ENCODE results near the gene SHISAL1.
A peak's percentile ranks its signal among the peaks of the same experiment; 100 is the strongest.

Gene SHISAL1

GRCh38 chr22:44359496-44360110, 46.9 kb upstream of the SHISAL1 start:
- no peak overlapping the region for H3K4me3 ChIP-seq (ENCODE audit: insufficient read depth in 1 of 2, low read depth in 1 of 2, low read length in 2 of 2)
- no peak overlapping the region for H3K4ac ChIP-seq (ENCODE audit: low read depth in 1 of 2, low read length in 2 of 2)
- H3K36me3 ChIP-seq (ENCODE audit: control insufficient read depth in 1 of 2, insufficient read depth in 2 of 2, low read depth in 1 of 2, low read length in 2 of 2): no peaks in the 10 kb centered on the region
- no peak for DNase-seq
- H3K4me1 ChIP-seq (ENCODE audit: control insufficient read depth, insufficient read depth, low read depth, low read length): peaks cover 5% of the 10 kb centered on the region
- no peak overlapping the region for H3K9ac ChIP-seq (ENCODE audit: low read length)
- H2BK5ac ChIP-seq (ENCODE audit: low read depth, low read length, poor library complexity, severe bottlenecking): no peak overlapping the region
- no peak overlapping the region for H2AK5ac ChIP-seq (ENCODE audit: low read length, severe bottlenecking)
- H3K79me1 ChIP-seq (replicated peaks; ENCODE audit: low read length, poor library complexity, severe bottlenecking): no peaks in the 10 kb centered on the region
- H2BK12ac ChIP-seq (ENCODE audit: low read length in 2 of 2): no peak overlapping the region
- H4K91ac ChIP-seq (ENCODE audit: low read length): no peak overlapping the region
- no peak overlapping the region for H3K4me2 ChIP-seq (ENCODE audit: low read length, poor library complexity, severe bottlenecking)
- no peak overlapping the region for H3K27ac ChIP-seq (ENCODE audit: low read length, poor library complexity, severe bottlenecking)
- no peaks in the 10 kb centered on the region for H3K9me3 ChIP-seq (ENCODE audit: control insufficient read depth, low read length)
- no peak overlapping the region for H3K18ac ChIP-seq (ENCODE audit: low read depth in 1 of 2, low read length in 2 of 2)
- no peak overlapping the region for H2BK120ac ChIP-seq (ENCODE audit: low read depth, low read length)
- no peak overlapping the region for H2BK15ac ChIP-seq (ENCODE audit: low read depth, poor library complexity, severe bottlenecking)
- no peak overlapping the region for H2AFZ ChIP-seq (ENCODE audit: low read depth, low read length)
- no peak overlapping the region for H3K23ac ChIP-seq (ENCODE audit: low read length in 2 of 2)
- 91% methylated on average over 10 of the region's 13 CpGs for WGBS
- H3K27me3 ChIP-seq (ENCODE audit: control insufficient read depth in 1 of 2, insufficient read depth in 1 of 2, low read length in 2 of 2): peaks cover 0 to 44% of the 10 kb centered on the region in 2 experiments
- H3K14ac ChIP-seq (ENCODE audit: low read length in 2 of 2): no peak overlapping the region
- H4K8ac ChIP-seq (ENCODE audit: low read length): no peak overlapping the region

DNA sequence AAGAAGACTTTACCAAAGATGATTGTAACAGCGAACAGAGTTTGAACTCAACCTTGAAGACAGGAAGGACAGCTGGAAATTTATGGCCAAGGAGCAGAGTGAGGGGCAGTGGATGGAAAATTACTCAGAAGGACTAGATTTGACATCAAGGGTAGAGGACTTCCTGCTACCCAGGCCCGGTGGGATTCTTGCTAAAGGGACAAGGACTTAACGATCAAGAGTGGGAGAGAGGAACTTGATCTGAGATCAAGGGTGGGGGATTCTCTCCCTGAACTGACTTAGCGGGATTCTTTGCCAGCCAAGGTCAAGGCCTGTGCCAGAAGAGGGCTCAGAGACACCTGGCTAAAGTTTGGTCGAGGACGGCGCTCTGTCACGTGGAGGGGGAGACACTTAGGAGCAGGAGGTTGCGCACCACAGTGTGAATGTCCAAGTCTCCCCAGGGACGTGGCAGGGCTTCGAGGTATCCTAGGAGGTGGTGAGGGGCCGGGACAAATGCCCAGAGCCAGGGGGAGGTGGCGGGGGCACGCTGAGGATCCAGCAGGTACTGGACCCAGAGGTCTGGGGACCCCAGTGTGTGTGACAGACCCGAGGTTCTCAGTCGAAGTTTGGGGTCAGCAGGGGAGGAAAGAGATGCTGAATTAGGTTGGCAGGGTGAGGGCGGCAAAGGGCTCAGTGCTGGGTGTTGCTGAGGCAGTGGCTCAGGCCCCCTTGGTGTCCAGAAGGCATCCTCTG, 46.1 kb upstream of the SHISAL1 start:
- H3K27ac ChIP-seq (ENCODE audit: low read length, poor library complexity, severe bottlenecking): no peak overlapping the region

DNA sequence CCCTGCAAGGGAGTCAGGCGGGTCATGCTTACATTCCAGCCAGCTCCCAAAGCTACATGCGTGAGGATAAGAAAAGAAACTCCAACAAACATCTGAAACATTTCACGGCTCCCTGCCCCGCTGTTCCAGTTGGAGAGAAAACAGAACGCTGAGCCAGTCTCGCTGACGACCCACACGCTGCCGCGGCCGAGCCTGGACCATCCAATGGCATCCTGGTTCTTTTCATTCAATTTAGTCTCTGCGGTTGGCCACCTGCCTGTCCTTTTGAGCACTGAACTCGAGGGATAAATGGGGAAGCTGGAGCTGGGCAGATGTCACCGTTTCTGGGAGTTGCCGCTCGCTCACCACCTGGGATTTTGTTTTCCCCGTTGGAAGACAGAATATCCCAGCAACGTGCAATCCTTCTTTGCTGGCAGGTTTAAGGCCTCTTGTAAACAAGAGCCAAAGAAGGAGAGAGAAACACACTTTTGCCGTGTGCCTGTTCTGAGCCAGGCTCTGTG, 45.3 kb upstream of the SHISAL1 start:
- Histone ChIP-seq H2AK5ac (ENCODE audit: low read length, severe bottlenecking) (no peak overlapping the region), H4K8ac (ENCODE audit: low read length) (no peak overlapping the region), H4K91ac (ENCODE audit: low read length) (no peak overlapping the region), H3K79me1 (replicated peaks; ENCODE audit: low read length, poor library complexity, severe bottlenecking) (no peaks in the 10 kb centered on the region), H3K9me3 (ENCODE audit: control insufficient read depth, low read length) (no peaks in the 10 kb centered on the region), H2BK12ac (ENCODE audit: low read length in 2 of 2) (no peak overlapping the region), H3K4me1 (ENCODE audit: control insufficient read depth, insufficient read depth, low read depth, low read length) (peaks cover 2% of the 10 kb centered on the region), H3K9ac (ENCODE audit: low read length) (no peak overlapping the region), H3K14ac (ENCODE audit: low read length in 2 of 2) (no peak overlapping the region), H2BK120ac (ENCODE audit: low read depth, low read length) (no peak overlapping the region), H3K27ac (ENCODE audit: low read length, poor library complexity, severe bottlenecking) (no peak overlapping the region), H3K27me3 (ENCODE audit: control insufficient read depth in 1 of 2, insufficient read depth in 1 of 2, low read length in 2 of 2) (peaks cover 6 to 47% of the 10 kb centered on the region in 2 experiments), H3K23ac (ENCODE audit: low read length in 2 of 2) (no peak overlapping the region), H3K18ac (ENCODE audit: low read depth in 1 of 2, low read length in 2 of 2) (peak overlapping the region in 1 of 2 experiments; percentile 21), H3K4me3 (ENCODE audit: insufficient read depth in 1 of 2, low read depth in 1 of 2, low read length in 2 of 2) (no peak overlapping the region), H3K36me3 (ENCODE audit: control insufficient read depth in 1 of 2, insufficient read depth in 2 of 2, low read depth in 1 of 2, low read length in 2 of 2) (no peaks in the 10 kb centered on the region), H2BK5ac (ENCODE audit: low read depth, low read length, poor library complexity, severe bottlenecking) (no peak overlapping the region), H2BK15ac (ENCODE audit: low read depth, poor library complexity, severe bottlenecking) (no peak overlapping the region), H3K4me2 (ENCODE audit: low read length, poor library complexity, severe bottlenecking) (no peak overlapping the region), H3K4ac (ENCODE audit: low read depth in 1 of 2, low read length in 2 of 2) (no peak overlapping the region), H2AFZ (ENCODE audit: low read depth, low read length) (no peak overlapping the region)
- 59% methylated on average over 19 of the region's 19 CpGs for WGBS
- peak; percentile 59 for DNase-seq

More for the DNA sequence above, 46.1 kb upstream of the SHISAL1 start:
- no peak overlapping the region for H2BK120ac ChIP-seq (ENCODE audit: low read depth, low read length)
- H3K27me3 ChIP-seq (ENCODE audit: control insufficient read depth in 1 of 2, insufficient read depth in 1 of 2, low read length in 2 of 2): peaks cover 0 to 47% of the 10 kb centered on the region in 2 experiments
- no peak overlapping the region for H2BK5ac ChIP-seq (ENCODE audit: low read depth, low read length, poor library complexity, severe bottlenecking)
- H3K14ac ChIP-seq (ENCODE audit: low read length in 2 of 2): no peak overlapping the region
- no peak for DNase-seq
- no peaks in the 10 kb centered on the region for H3K9me3 ChIP-seq (ENCODE audit: control insufficient read depth, low read length)
- no peak overlapping the region for H3K4me2 ChIP-seq (ENCODE audit: low read length, poor library complexity, severe bottlenecking)
- no peak overlapping the region for H2BK12ac ChIP-seq (ENCODE audit: low read length in 2 of 2)
- no peak overlapping the region for H4K91ac ChIP-seq (ENCODE audit: low read length)
- no peak overlapping the region for H4K8ac ChIP-seq (ENCODE audit: low read length)
- no peaks in the 10 kb centered on the region for H3K36me3 ChIP-seq (ENCODE audit: control insufficient read depth in 1 of 2, insufficient read depth in 2 of 2, low read depth in 1 of 2, low read length in 2 of 2)
- no peak overlapping the region for H2BK15ac ChIP-seq (ENCODE audit: low read depth, poor library complexity, severe bottlenecking)
- H2AK5ac ChIP-seq (ENCODE audit: low read length, severe bottlenecking): no peak overlapping the region
- no peaks in the 10 kb centered on the region for H3K79me1 ChIP-seq (replicated peaks; ENCODE audit: low read length, poor library complexity, severe bottlenecking)
- WGBS: 69% methylated on average over 17 of the region's 17 CpGs
- H3K9ac ChIP-seq (ENCODE audit: low read length): no peak overlapping the region
- no peak overlapping the region for H3K4me3 ChIP-seq (ENCODE audit: insufficient read depth in 1 of 2, low read depth in 1 of 2, low read length in 2 of 2)
- H3K23ac ChIP-seq (ENCODE audit: low read length in 2 of 2): no peak overlapping the region
- H2AFZ ChIP-seq (ENCODE audit: low read depth, low read length): no peak overlapping the region
- H3K4ac ChIP-seq (ENCODE audit: low read depth in 1 of 2, low read length in 2 of 2): no peak overlapping the region
- H3K18ac ChIP-seq (ENCODE audit: low read depth in 1 of 2, low read length in 2 of 2): no peak overlapping the region
- peaks cover 5% of the 10 kb centered on the region for H3K4me1 ChIP-seq (ENCODE audit: control insufficient read depth, insufficient read depth, low read depth, low read length)

GRCh38 chr22:44357296-44357965, 44.7 kb upstream of the SHISAL1 start:
- Histone ChIP-seq H3K4ac (ENCODE audit: low read depth in 1 of 2, low read length in 2 of 2) (no peak overlapping the region), H3K18ac (ENCODE audit: low read depth in 1 of 2, low read length in 2 of 2) (peak overlapping the region in 1 of 2 experiments; percentile 21), H3K14ac (ENCODE audit: low read length in 2 of 2) (no peak overlapping the region), H4K91ac (ENCODE audit: low read length) (no peak overlapping the region), H2BK12ac (ENCODE audit: low read length in 2 of 2) (no peak overlapping the region), H2BK5ac (ENCODE audit: low read depth, low read length, poor library complexity, severe bottlenecking) (no peak overlapping the region), H3K4me3 (ENCODE audit: insufficient read depth in 1 of 2, low read depth in 1 of 2, low read length in 2 of 2) (no peak overlapping the region), H2BK15ac (ENCODE audit: low read depth, poor library complexity, severe bottlenecking) (no peak overlapping the region), H3K27me3 (ENCODE audit: control insufficient read depth in 1 of 2, insufficient read depth in 1 of 2, low read length in 2 of 2) (peaks cover 10 to 47% of the 10 kb centered on the region in 2 experiments), H3K79me1 (replicated peaks; ENCODE audit: low read length, poor library complexity, severe bottlenecking) (no peaks in the 10 kb centered on the region), H3K4me2 (ENCODE audit: low read length, poor library complexity, severe bottlenecking) (no peak overlapping the region), H2AK5ac (ENCODE audit: low read length, severe bottlenecking) (no peak overlapping the region), H3K9me3 (ENCODE audit: control insufficient read depth, low read length) (no peaks in the 10 kb centered on the region), H3K9ac (ENCODE audit: low read length) (no peak overlapping the region), H3K4me1 (ENCODE audit: control insufficient read depth, insufficient read depth, low read depth, low read length) (peaks cover 5% of the 10 kb centered on the region), H3K36me3 (ENCODE audit: control insufficient read depth in 1 of 2, insufficient read depth in 2 of 2, low read depth in 1 of 2, low read length in 2 of 2) (no peaks in the 10 kb centered on the region), H3K23ac (ENCODE audit: low read length in 2 of 2) (no peak overlapping the region), H2AFZ (ENCODE audit: low read depth, low read length) (no peak overlapping the region), H2BK120ac (ENCODE audit: low read depth, low read length) (no peak overlapping the region), H3K27ac (ENCODE audit: low read length, poor library complexity, severe bottlenecking) (no peak overlapping the region), H4K8ac (ENCODE audit: low read length) (no peak overlapping the region)
- 70% methylated on average over 10 of the region's 10 CpGs for WGBS
- no peak for DNase-seq
